Astrocyte (in vitro differentiated cells and primary cell): ENCODE measurements around the gene INHBE. TPM values are rescaled to one million over a fixed set of nuclear protein-coding genes. Genes with fewer than 3 reads are reported as not detected.
"Not testable (repeated sequence)": the region's sequence is repeated elsewhere in the genome, so short reads cannot be mapped to it uniquely, and the experiment has no call there.

ENCODE experiments used
- DNase-seq: peaks from one replicate; pipeline ENCODE4 v3.0.0-alpha.2; 2010; ENCODE audit warnings: low read depth
- FAIRE-seq: peaks from 2 replicates; lab custom pipeline; 2011; peaks lifted over from hg19 to GRCh38; lab: Jason Lieb, UNC
- H2AFZ ChIP-seq: 2 replicates; pipeline ENCODE4 v1.6.0; 2012; ENCODE audit warnings: low read depth, low read length, inconsistent platforms
- H3K27ac ChIP-seq: 2 replicates; pipeline ENCODE4 v1.5.1; 2011; ENCODE audit warnings: low read depth, low read length, inconsistent platforms
- H3K27me3 ChIP-seq: 2 replicates; pipeline ENCODE4 v1.6.0; 2011; ENCODE audit warnings: low read length, inconsistent platforms; ENCODE audit not compliant: insufficient read depth
- H3K36me3 ChIP-seq: 2 replicates; pipeline ENCODE4 v1.5.1; 2011; ENCODE audit warnings: low read length, inconsistent platforms; ENCODE audit not compliant: insufficient read depth
- H3K4me1 ChIP-seq: 2 replicates; pipeline ENCODE4 v1.5.1; 2011; ENCODE audit warnings: low read length, inconsistent platforms; ENCODE audit not compliant: insufficient read depth
- H3K4me2 ChIP-seq: 2 replicates; pipeline ENCODE4 v1.6.0; 2012; ENCODE audit warnings: low read length, inconsistent platforms
- H3K4me3 ChIP-seq: 2 replicates; pipeline ENCODE4 v1.5.1; 2011; ENCODE audit warnings: low read depth, mild to moderate bottlenecking, low read length, inconsistent platforms; ENCODE audit not compliant: insufficient read depth
- H3K79me2 ChIP-seq: 2 replicates; pipeline ENCODE4 v1.6.0; 2012; ENCODE audit warnings: mild to moderate bottlenecking, low read length, inconsistent platforms; ENCODE audit not compliant: insufficient read depth
- H3K9ac ChIP-seq: 2 replicates; pipeline ENCODE4 v1.6.0; 2012; ENCODE audit warnings: mild to moderate bottlenecking, low read length, inconsistent platforms
- H3K9me3 ChIP-seq: 2 replicates; pipeline ENCODE4 v1.5.1; 2012; ENCODE audit warnings: low read depth, mild to moderate bottlenecking, low read length, inconsistent platforms; ENCODE audit not compliant: insufficient read depth
- H4K20me1 ChIP-seq: 2 replicates; pipeline ENCODE4 v1.6.0; 2012; ENCODE audit warnings: low read length, inconsistent platforms; ENCODE audit not compliant: insufficient read depth
- H3K27ac Mint-ChIP-seq: one replicate; pipeline ENCODE4 v1.8.0; 2021; ENCODE audit warnings: mild to moderate bottlenecking, mixed read lengths; ENCODE audit not compliant: unreplicated experiment
- H3K27me3 Mint-ChIP-seq: one replicate; pipeline ENCODE4 v1.8.0; 2021; ENCODE audit warnings: low read depth, mixed read lengths; ENCODE audit not compliant: unreplicated experiment
- H3K36me3 Mint-ChIP-seq: one replicate; pipeline ENCODE4 v1.8.0; 2021; ENCODE audit warnings: low read depth, mixed read lengths; ENCODE audit not compliant: unreplicated experiment
- H3K4me1 Mint-ChIP-seq: one replicate; pipeline ENCODE4 v1.8.0; 2021; ENCODE audit warnings: low read depth, mixed read lengths; ENCODE audit not compliant: unreplicated experiment
- H3K4me3 Mint-ChIP-seq: one replicate; pipeline ENCODE4 v1.8.0; 2021; ENCODE audit warnings: mild to moderate bottlenecking, moderate library complexity, mixed read lengths; ENCODE audit not compliant: unreplicated experiment
- H3K9me3 Mint-ChIP-seq: one replicate; pipeline ENCODE4 v1.8.0; 2021; ENCODE audit warnings: mild to moderate bottlenecking, mixed read lengths; ENCODE audit not compliant: unreplicated experiment
- EZH2 ChIP-seq: IDR thresholded peaks from 2 replicates; pipeline ENCODE4 v1.6.1; 2012; ENCODE audit warnings: mild to moderate bottlenecking, low read length, inconsistent platforms; ENCODE audit not compliant: insufficient read depth
- total RNA-seq: library from RNA; stranded (reverse); gene quantifications from 2 replicates; pipeline ENCODE4 v1.2.1, GENCODE V29; 2021
- TF ChIP-seq, protein P1 (sequence below): IDR thresholded peaks from 2 replicates; pipeline ENCODE4 v1.5.1; 2011; ENCODE audit warnings: low read depth, mild to moderate bottlenecking, inconsistent platforms, low read length, moderate library complexity; ENCODE audit not compliant: insufficient read depth

Gene INHBE
- total RNA-seq, 1 donor from 2014 or later, result 24.6 TPM

DNA sequence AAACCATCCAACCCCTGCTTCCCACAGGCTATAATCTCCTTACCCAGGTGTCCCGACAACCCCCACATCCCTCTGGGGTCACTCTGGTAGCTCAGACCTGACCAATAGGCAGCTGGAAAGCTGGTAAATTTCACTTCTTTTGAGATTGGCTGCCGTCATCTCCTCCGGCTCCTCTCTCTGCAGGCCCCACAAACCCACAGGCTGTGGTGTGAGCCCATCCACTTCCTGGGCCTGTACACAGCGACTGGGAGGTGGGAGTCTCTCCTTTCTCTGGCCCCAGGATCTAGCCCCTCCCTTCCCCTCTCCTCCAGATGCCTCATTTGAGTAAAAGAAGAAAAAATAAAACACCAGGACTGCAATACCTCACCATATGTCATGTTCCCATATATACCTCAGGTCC, 19.8 kb upstream of the INHBE start:
- H4K20me1 ChIP-seq, result no peaks in the 10 kb centered on the region
- TF ChIP-seq EZH2, result no peak
- TF ChIP-seq, protein P1, sequence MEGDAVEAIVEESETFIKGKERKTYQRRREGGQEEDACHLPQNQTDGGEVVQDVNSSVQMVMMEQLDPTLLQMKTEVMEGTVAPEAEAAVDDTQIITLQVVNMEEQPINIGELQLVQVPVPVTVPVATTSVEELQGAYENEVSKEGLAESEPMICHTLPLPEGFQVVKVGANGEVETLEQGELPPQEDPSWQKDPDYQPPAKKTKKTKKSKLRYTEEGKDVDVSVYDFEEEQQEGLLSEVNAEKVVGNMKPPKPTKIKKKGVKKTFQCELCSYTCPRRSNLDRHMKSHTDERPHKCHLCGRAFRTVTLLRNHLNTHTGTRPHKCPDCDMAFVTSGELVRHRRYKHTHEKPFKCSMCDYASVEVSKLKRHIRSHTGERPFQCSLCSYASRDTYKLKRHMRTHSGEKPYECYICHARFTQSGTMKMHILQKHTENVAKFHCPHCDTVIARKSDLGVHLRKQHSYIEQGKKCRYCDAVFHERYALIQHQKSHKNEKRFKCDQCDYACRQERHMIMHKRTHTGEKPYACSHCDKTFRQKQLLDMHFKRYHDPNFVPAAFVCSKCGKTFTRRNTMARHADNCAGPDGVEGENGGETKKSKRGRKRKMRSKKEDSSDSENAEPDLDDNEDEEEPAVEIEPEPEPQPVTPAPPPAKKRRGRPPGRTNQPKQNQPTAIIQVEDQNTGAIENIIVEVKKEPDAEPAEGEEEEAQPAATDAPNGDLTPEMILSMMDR, result no peak
- no peak overlapping the region for H3K27ac Mint-ChIP-seq
- no peaks in the 10 kb centered on the region for H3K9me3 ChIP-seq
- H3K36me3 Mint-ChIP-seq, result no peaks in the 10 kb centered on the region
- no peaks in the 10 kb centered on the region for H3K36me3 ChIP-seq
- H3K9me3 Mint-ChIP-seq, result no peaks in the 10 kb centered on the region
- H3K4me1 Mint-ChIP-seq, result peaks cover 3% of the 10 kb centered on the region
- H3K79me2 ChIP-seq, result peaks cover 2% of the 10 kb centered on the region
- H3K27me3 Mint-ChIP-seq, result peaks cover 6% of the 10 kb centered on the region
- no peak overlapping the region for H3K4me3 ChIP-seq
- no peak overlapping the region for H2AFZ ChIP-seq
- no peak overlapping the region for H3K9ac ChIP-seq
- H3K27me3 ChIP-seq, result no peaks in the 10 kb centered on the region
- H3K4me3 Mint-ChIP-seq, result no peak overlapping the region
- no peak overlapping the region for H3K27ac ChIP-seq
- FAIRE-seq, result no peak
- no peaks in the 10 kb centered on the region for H3K4me1 ChIP-seq
- DNase-seq, result no peak
- H3K4me2 ChIP-seq, result no peak overlapping the region

DNA sequence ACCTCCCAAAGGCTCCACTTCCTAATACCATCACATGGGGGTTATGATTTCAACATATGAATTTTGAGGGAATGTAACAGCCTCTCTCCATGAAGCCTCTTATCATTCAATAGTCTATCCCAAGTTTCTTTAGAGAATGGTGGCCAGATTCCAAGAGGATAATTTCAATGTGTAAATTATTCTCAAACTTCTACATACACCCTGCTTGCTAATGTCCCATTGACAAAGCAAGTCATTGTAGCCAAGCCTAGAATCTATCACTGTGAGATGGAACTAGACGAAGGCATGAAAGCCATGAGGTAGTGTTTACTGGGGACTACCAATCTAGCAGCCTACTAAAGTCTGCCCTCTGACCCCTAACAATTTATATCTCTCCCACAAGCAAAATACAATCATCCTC, 16.7 kb upstream of the INHBE start:
- TF ChIP-seq EZH2, result no peak
- TF ChIP-seq, protein P1, result no peak

DNA sequence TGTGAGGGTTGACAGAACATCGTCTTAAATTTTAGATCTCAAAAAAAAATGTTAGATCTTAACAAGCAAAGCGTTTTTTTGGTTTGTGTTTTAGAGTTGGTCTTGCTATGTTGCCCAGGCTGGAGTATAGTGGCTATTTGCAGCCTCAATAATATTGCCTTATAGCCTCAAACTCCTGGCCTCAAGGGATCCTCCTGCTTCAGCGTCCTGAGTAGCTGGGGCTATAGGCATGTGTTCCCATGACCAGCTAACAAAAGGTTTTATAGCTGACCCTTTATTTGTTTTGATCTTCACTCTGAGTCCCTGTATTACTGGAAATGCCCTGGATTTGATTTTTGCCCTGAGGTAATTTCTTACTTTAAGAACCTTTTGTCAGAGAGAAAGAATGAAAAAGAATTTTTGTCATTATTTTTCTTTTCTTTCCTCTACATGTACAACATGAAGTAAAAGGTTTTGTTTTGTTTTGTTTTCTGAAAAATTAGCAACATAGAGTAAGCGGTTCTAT, 15.3 kb upstream of the INHBE start:
- no peak overlapping the region for H3K27ac Mint-ChIP-seq
- no peak overlapping the region for H2AFZ ChIP-seq
- H3K4me1 Mint-ChIP-seq, result peaks cover 2% of the 10 kb centered on the region
- no peaks in the 10 kb centered on the region for H4K20me1 ChIP-seq
- no peaks in the 10 kb centered on the region for H3K9me3 ChIP-seq
- H3K36me3 Mint-ChIP-seq, result no peaks in the 10 kb centered on the region
- no peaks in the 10 kb centered on the region for H3K27me3 ChIP-seq
- H3K4me3 Mint-ChIP-seq, result no peak overlapping the region
- no peak overlapping the region for H3K4me3 ChIP-seq
- TF ChIP-seq EZH2, result no peak
- TF ChIP-seq, protein P1, result no peak
- H3K36me3 ChIP-seq, result no peaks in the 10 kb centered on the region
- no peaks in the 10 kb centered on the region for H3K4me1 ChIP-seq
- H3K9me3 Mint-ChIP-seq, result no peaks in the 10 kb centered on the region
- DNase-seq (no peak), FAIRE-seq (no peak)
- H3K9ac ChIP-seq, result no peak overlapping the region
- H3K27ac ChIP-seq, result no peak overlapping the region
- H3K79me2 ChIP-seq, result no peaks in the 10 kb centered on the region
- H3K27me3 Mint-ChIP-seq, result peaks cover 6% of the 10 kb centered on the region
- H3K4me2 ChIP-seq, result no peak overlapping the region

More for the DNA sequence above, 16.7 kb upstream of the INHBE start:
- Histone ChIP-seq H3K36me3 (no peaks in the 10 kb centered on the region), H3K4me2 (no peak overlapping the region), H3K27me3 (no peaks in the 10 kb centered on the region), H4K20me1 (no peaks in the 10 kb centered on the region), H3K4me3 (no peak overlapping the region), H2AFZ (no peak overlapping the region), H3K4me1 (no peaks in the 10 kb centered on the region), H3K9me3 (no peaks in the 10 kb centered on the region), H3K9ac (no peak overlapping the region), H3K27ac (no peak overlapping the region), H3K79me2 (no peaks in the 10 kb centered on the region)
- Mint-ChIP-seq H3K4me3 (no peak overlapping the region), H3K9me3 (no peaks in the 10 kb centered on the region), H3K27ac (no peak overlapping the region), H3K27me3 (peaks cover 6% of the 10 kb centered on the region), H3K4me1 (peaks cover 2% of the 10 kb centered on the region), H3K36me3 (no peaks in the 10 kb centered on the region)
- DNase-seq (no peak), FAIRE-seq (no peak)

DNA sequence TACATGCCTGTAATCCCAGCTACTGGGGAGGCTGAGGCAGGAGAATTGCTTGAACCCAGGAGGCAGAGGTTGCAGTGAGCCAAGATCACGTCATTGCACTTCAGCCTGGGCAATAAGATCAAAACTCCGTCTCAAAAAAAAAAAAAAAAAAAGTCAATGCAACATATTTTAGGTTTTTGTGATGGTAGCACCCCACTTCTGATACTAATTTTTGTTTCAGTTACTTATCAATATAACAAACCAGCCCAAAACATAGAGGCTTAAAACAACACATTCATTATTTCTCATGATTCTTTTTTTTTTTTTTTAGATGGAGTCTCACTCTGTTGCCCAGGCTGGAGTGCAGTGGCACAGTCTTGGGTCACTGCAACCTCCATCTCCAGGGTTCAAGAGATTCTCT, 13.7 kb upstream of the INHBE start:
- H2AFZ ChIP-seq, H3K9me3 Mint-ChIP-seq, H3K9me3 ChIP-seq, H3K36me3 Mint-ChIP-seq, H3K36me3 ChIP-seq, H3K4me1 Mint-ChIP-seq, H3K4me3 ChIP-seq, H3K79me2 ChIP-seq, H3K27ac ChIP-seq, H3K4me1 ChIP-seq, H3K9ac ChIP-seq, H4K20me1 ChIP-seq, DNase-seq, H3K27me3 Mint-ChIP-seq, FAIRE-seq, H3K27ac Mint-ChIP-seq, H3K4me3 Mint-ChIP-seq, H3K27me3 ChIP-seq, H3K4me2 ChIP-seq: not testable (repeated sequence)
